ENCODE results near the gene PHPT1.
A peak's percentile ranks its signal among the peaks of the same experiment; 100 is the strongest.
"Not testable (repeated sequence)": the region's sequence is repeated elsewhere in the genome, so short reads cannot be mapped to it uniquely, and the experiment has no call there.

Gene PHPT1

GRCh38 chr9:136875155-136875554, 25.9 kb downstream of the PHPT1 start:
- Histone ChIP-seq H3K4me1 (no peaks in the 10 kb centered on the region), H3K4me3 (no peak overlapping the region), H3K27ac (no peak overlapping the region), H3K9me3 (no peaks in the 10 kb centered on the region), H3K36me3 (no peaks in the 10 kb centered on the region), H3K27me3 (peaks cover 0 to 1% of the 10 kb centered on the region in 2 donors)
- TF ChIP-seq CTCF (IDR thresholded peaks at IDR 0.05), result no peak
- DNase-seq, result no peak
- intact Hi-C loops (cut with DNase I; ENCODE audit: low total_unique reads), result no loop called here

GRCh38 chr9:136876476-136876875, 27.3 kb downstream of the PHPT1 start:
- no peak for DNase-seq
- Histone ChIP-seq H3K9me3 (no peaks in the 10 kb centered on the region), H3K36me3 (no peaks in the 10 kb centered on the region), H3K27me3 (peaks cover 0 to 2% of the 10 kb centered on the region in 2 donors), H3K4me3 (no peak overlapping the region), H3K27ac (no peak overlapping the region), H3K4me1 (no peaks in the 10 kb centered on the region)
- no peak for TF ChIP-seq CTCF (IDR thresholded peaks at IDR 0.05)
- intact Hi-C loops (cut with DNase I; ENCODE audit: low total_unique reads), result no loop called here

- Histone ChIP-seq H3K4me1 (peaks cover 0 to 17% (median 7%) of the 10 kb centered on the region in 4 donors), H3K27me3 (peaks cover 0 to 2% of the 10 kb centered on the region in 2 donors), H3K9me3 (no peaks in the 10 kb centered on the region), H3K36me3 (no peaks in the 10 kb centered on the region), H3K4me3 (no peak overlapping the region), H3K27ac (no peak overlapping the region)
- intact Hi-C loops (cut with DNase I; ENCODE audit: low total_unique reads), result no loop called here
- DNase-seq, result no peak
- TF ChIP-seq CTCF (IDR thresholded peaks at IDR 0.05), result no peak
Measured at GRCh38 chr9:136880651-136881050, 31.4 kb downstream of the PHPT1 start.

GRCh38 chr9:136881691-136882108, 32.5 kb downstream of the PHPT1 start:
- intact Hi-C loops (cut with DNase I; ENCODE audit: low total_unique reads), result no loop called here
- no peak for TF ChIP-seq CTCF (IDR thresholded peaks at IDR 0.05)
- DNase-seq, result no peak
- peaks cover 0 to 21% (median 11%) of the 10 kb centered on the region in 4 donors for H3K4me1 ChIP-seq
- H3K27me3 ChIP-seq, result peaks cover 0 to 2% of the 10 kb centered on the region in 2 donors
- H3K27ac ChIP-seq, result no peak overlapping the region
- H3K9me3 ChIP-seq, result no peaks in the 10 kb centered on the region
- no peaks in the 10 kb centered on the region for H3K36me3 ChIP-seq
- no peak overlapping the region for H3K4me3 ChIP-seq

GRCh38 chr9:136882109-136882946, 33.1 kb downstream of the PHPT1 start:
- no peak for TF ChIP-seq CTCF (IDR thresholded peaks at IDR 0.05)
- no peaks in the 10 kb centered on the region for H3K36me3 ChIP-seq
- peaks cover 0 to 2% of the 10 kb centered on the region in 2 donors for H3K27me3 ChIP-seq
- no peaks in the 10 kb centered on the region for H3K9me3 ChIP-seq
- peaks cover 0 to 27% (median 15%) of the 10 kb centered on the region in 4 donors for H3K4me1 ChIP-seq
- peak in 1 of 2 donors; percentile 39 for DNase-seq
- no peak overlapping the region for H3K27ac ChIP-seq
- H3K4me3 ChIP-seq, result no peak overlapping the region
- intact Hi-C loops (cut with DNase I; ENCODE audit: low total_unique reads), result no loop called here

- H3K4me1 ChIP-seq, result peaks cover 0 to 32% (median 20%) of the 10 kb centered on the region in 4 donors
- H3K9me3 ChIP-seq; H3K4me3 ChIP-seq; H3K36me3 ChIP-seq; H3K27me3 ChIP-seq; intact Hi-C loops (cut with DNase I; ENCODE audit: low total_unique reads); H3K27ac ChIP-seq; DNase-seq: not testable (repeated sequence)
Measured at GRCh38 chr9:136882947-136883283, 33.7 kb downstream of the PHPT1 start.

- intact Hi-C loops (cut with DNase I; ENCODE audit: low total_unique reads); H3K9me3 ChIP-seq; H3K36me3 ChIP-seq; H3K27me3 ChIP-seq; H3K4me3 ChIP-seq; H3K27ac ChIP-seq; DNase-seq: not testable (repeated sequence)
- peaks cover 0 to 32% (median 20%) of the 10 kb centered on the region in 4 donors for H3K4me1 ChIP-seq
Measured at GRCh38 chr9:136883670-136884069, 34.5 kb downstream of the PHPT1 start.
